ENCODE results near the gene HOXB1. TPM values are rescaled to one million over a fixed set of nuclear protein-coding genes. Genes with fewer than 3 reads are reported as not detected.
A peak's percentile ranks its signal among the peaks of the same experiment; 100 is the strongest.

HOXB1 gene
- polyA plus RNA-seq, 12 donors = not detected

GRCh38 chr17:48555258-48556228 lies 24.7 kb upstream of the HOXB1 start:
- peak; percentile 77 for DNase-seq

- DNase-seq = no peak
These were observed 23.8 kb upstream of the HOXB1 start for GRCh38 chr17:48554412-48555257.

- no peak for DNase-seq
These were observed 23.0 kb upstream of the HOXB1 start for GRCh38 chr17:48553826-48554225.

GRCh38 chr17:48553190-48553547 lies 22.4 kb upstream of the HOXB1 start:
- DNase-seq = no peak

- DNase-seq = no peak
These were observed 21.8 kb upstream of the HOXB1 start for GRCh38 chr17:48552466-48553189.

GRCh38 chr17:48551596-48552465 lies 21.0 kb upstream of the HOXB1 start:
- no peak for DNase-seq

- DNase-seq = no peak
These were observed 20.4 kb upstream of the HOXB1 start for GRCh38 chr17:48551214-48551555.

- no peak for DNase-seq
These were observed 19.8 kb upstream of the HOXB1 start for GRCh38 chr17:48550502-48551213.

GRCh38 chr17:48549914-48550501 lies 19.2 kb upstream of the HOXB1 start:
- no peak for DNase-seq

- DNase-seq = no peak
These were observed 18.4 kb upstream of the HOXB1 start for GRCh38 chr17:48549281-48549630.

GRCh38 chr17:48548523-48549280 lies 17.9 kb upstream of the HOXB1 start:
- no peak for DNase-seq

- no peak for DNase-seq
These were observed 17.2 kb upstream of the HOXB1 start for GRCh38 chr17:48547808-48548522.

GRCh38 chr17:48546924-48547807 lies 16.4 kb upstream of the HOXB1 start:
- DNase-seq = no peak

GRCh38 chr17:48546137-48546923 lies 15.5 kb upstream of the HOXB1 start:
- DNase-seq = no peak

- no peak for DNase-seq
These were observed 14.7 kb upstream of the HOXB1 start for GRCh38 chr17:48545539-48545938.

- no peak for DNase-seq
These were observed 14.2 kb upstream of the HOXB1 start, which contains the start of gene HOXB2 for GRCh38 chr17:48545022-48545375. TSS of gene HOXB2 (minus strand) at chr17:48545109. CDS start at chr17:48544911, 198 bp downstream.

Data from muscle of arm (tissue), 12 donors.